ENCODE measurements around the gene IGFBP2.

IGFBP2 gene

DNA sequence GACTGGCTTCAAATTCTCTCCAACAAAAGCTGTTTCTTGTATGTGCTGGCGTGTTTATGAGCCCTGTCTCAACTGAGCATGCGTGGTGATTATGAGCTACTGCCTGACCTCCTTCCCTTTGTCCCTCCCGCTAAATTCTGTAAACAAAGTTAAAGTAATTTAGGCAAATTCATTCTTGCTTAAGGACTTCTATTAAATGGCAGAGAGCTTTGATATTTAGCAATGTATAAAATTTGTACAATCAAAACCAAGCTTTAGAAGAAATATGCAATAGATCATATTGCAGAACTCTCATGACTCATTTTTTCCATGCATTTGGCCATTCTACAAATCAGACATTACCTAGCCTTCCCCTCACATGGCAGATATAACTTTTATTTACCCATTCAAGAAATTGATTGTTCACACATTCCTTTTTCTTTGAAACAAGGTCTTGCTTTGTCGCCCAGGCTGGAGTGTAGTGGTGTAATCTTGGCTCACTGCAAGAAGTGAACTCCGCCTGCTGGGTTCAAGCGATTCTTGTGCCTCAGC is 18.2 kb downstream of the IGFBP2 start:
- no peaks in the 10 kb centered on the region for H3K27me3 ChIP-seq (ENCODE audit: control insufficient read depth, insufficient read depth, low read length)
- no peak overlapping the region for H3K27ac ChIP-seq (ENCODE audit: low read depth, low read length)
- no peaks in the 10 kb centered on the region for H3K36me3 ChIP-seq (ENCODE audit: control insufficient read depth, insufficient read depth, low read length)
- H3K4me3 ChIP-seq (ENCODE audit: low read length): no peak overlapping the region
- no peak overlapping the region for H3K9ac ChIP-seq (ENCODE audit: low read length)
- no peaks in the 10 kb centered on the region for H3K4me1 ChIP-seq (ENCODE audit: control insufficient read depth, insufficient read depth, low read length)

DNA sequence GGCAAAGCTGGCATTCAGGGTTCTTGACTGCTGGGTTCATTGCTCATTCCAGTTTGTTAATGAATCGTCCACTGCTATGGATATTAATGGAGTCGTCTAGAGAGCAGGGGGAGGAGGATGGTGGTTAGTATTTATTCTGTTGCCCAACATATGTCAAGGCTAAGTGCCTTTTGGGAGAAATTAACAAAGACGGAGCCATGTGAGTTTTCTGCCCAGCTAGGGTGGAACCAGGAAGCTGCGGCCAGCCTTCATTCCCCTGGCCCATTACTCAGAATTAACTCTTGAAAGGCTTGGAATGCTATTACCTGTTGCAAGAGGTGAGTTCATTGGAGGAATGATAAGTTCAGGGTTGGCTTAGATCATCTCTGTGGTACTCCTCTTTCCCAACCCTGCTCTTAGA is 19.3 kb downstream of the IGFBP2 start:
- H3K4me1 ChIP-seq (ENCODE audit: control insufficient read depth, insufficient read depth, low read length): no peaks in the 10 kb centered on the region
- H3K4me3 ChIP-seq (ENCODE audit: low read length): no peak overlapping the region
- H3K27ac ChIP-seq (ENCODE audit: low read depth, low read length): no peak overlapping the region
- H3K36me3 ChIP-seq (ENCODE audit: control insufficient read depth, insufficient read depth, low read length): no peaks in the 10 kb centered on the region
- H3K9ac ChIP-seq (ENCODE audit: low read length): no peak overlapping the region
- H3K27me3 ChIP-seq (ENCODE audit: control insufficient read depth, insufficient read depth, low read length): no peaks in the 10 kb centered on the region

DNA sequence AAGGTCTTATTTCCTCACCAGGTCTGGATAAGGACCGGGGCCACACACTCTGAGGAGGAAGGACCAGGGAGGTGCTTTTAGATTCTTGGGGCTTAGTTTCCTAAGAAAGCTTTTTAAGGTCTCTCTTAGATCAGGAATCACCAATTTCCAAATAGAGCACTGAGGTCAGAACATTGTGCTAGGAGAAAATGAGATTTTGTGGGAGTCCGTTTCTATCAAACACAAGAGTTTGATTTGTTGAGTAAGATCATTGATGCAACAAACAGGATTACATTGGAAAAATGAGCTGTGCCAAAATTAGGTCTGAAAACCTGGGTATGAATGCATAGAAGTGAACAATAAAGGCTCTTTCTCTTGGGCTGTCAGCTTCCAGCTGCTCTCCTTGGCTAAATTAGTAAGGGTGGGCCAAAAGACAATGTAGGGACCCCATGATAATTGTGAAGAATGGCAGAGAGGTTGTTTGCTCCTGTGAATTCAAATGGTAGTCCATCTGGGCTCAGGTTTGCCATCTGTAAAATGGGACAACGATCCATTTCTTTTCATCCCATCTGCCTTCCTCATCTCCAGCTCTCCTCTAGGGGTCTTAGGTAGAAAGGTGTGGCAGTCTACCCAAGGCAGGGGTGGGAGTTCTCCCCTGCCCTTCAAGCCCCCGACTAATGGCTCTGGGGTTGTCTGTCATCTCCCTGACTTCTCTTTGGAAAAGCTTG is 20.0 kb downstream of the IGFBP2 start:
- Histone ChIP-seq H3K27ac (ENCODE audit: low read depth, low read length) (no peak overlapping the region), H3K27me3 (ENCODE audit: control insufficient read depth, insufficient read depth, low read length) (no peaks in the 10 kb centered on the region), H3K36me3 (ENCODE audit: control insufficient read depth, insufficient read depth, low read length) (no peaks in the 10 kb centered on the region), H3K9ac (ENCODE audit: low read length) (no peak overlapping the region), H3K4me1 (ENCODE audit: control insufficient read depth, insufficient read depth, low read length) (no peaks in the 10 kb centered on the region), H3K4me3 (ENCODE audit: low read length) (no peak overlapping the region)

DNA sequence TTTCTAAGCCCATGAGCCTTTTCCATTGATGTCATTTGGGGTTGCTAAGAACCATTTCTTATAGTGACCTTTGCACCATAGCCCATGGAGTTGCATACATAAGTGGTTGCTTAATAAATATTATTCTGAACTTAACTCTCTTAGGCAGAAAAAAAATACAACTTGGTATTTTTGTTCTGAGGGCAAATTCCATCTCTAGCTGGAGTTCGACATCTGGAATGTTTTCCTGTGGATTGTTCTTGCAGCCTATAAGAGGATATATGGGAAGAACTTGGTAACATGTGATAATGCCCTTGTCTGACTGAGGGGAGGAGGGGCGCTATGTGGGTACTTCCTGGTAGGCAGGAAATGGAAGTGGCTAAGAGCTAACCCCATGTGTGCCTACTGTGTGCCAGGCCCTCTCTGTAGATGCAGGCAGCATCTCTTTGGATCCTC is 20.7 kb downstream of the IGFBP2 start:
- H3K27me3 ChIP-seq (ENCODE audit: control insufficient read depth, insufficient read depth, low read length): no peaks in the 10 kb centered on the region
- H3K27ac ChIP-seq (ENCODE audit: low read depth, low read length): no peak overlapping the region
- H3K36me3 ChIP-seq (ENCODE audit: control insufficient read depth, insufficient read depth, low read length): no peaks in the 10 kb centered on the region
- H3K4me1 ChIP-seq (ENCODE audit: control insufficient read depth, insufficient read depth, low read length): no peaks in the 10 kb centered on the region
- H3K4me3 ChIP-seq (ENCODE audit: low read length): no peak overlapping the region
- H3K9ac ChIP-seq (ENCODE audit: low read length): no peak overlapping the region

DNA sequence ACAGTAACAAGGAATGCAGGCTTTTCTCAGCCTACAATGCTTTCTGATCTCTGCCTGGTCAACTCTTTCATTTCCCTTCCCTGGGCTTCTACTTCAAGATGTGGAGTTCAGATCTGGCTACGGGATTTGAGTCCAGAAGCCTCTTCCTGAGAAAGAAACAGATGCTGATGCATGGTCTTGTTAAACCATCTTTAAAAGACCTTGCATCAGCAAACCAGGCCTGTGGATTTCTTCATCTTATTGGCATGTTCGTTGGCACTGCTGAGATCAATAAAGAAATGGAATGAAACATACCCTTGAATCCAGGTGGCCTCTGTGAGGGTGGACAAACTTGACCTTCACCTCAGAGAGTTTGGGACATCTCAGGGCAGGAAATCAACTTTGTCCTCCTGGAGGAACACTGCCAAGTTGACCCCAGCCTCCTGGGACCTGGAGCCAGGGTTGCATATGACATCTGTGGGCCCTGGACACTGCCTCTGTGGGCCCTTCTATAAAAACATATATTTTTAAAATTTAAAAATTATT is 21.4 kb downstream of the IGFBP2 start:
- no peak overlapping the region for H3K27ac ChIP-seq (ENCODE audit: low read depth, low read length)
- no peaks in the 10 kb centered on the region for H3K4me1 ChIP-seq (ENCODE audit: control insufficient read depth, insufficient read depth, low read length)
- H3K36me3 ChIP-seq (ENCODE audit: control insufficient read depth, insufficient read depth, low read length): no peaks in the 10 kb centered on the region
- H3K27me3 ChIP-seq (ENCODE audit: control insufficient read depth, insufficient read depth, low read length): no peaks in the 10 kb centered on the region
- no peak overlapping the region for H3K4me3 ChIP-seq (ENCODE audit: low read length)
- H3K9ac ChIP-seq (ENCODE audit: low read length): no peak overlapping the region

DNA sequence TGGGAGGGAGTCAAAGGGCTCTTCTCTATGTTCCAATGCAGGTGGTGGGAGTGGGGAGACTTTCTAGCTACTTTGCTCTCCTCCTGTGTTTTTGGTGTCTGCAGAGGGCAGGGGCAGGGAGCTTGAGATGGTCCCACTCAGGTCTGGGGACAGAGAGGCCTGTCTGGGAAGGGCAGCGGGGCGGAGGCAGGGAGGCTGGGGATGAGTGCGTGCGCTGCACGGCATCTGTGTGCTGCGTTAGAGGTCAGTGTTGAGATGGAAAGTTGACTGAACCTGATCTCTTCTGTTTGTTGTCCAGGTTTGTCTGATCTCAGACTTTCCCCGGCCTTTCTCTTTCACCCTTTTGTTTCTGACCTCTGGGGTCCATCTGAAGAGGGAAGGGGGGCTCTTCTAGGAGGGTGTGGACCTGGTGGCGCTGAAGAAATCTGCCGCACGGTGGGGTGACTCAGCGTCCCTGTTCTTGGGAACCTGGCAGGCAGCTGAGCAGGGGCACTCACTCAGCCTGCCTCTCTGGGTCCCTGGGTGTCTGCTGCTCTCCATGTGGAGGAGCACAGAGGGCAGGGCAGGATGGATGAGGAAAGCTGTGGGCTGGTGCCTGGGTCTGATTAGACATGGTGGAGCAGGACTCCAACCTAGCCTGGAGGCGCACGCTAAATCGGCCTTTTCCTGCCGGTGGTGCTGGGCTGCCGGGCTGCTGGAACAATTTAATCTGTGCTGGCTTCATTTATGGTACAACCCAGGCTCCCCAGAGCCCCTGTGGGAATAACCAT is 24.1 kb downstream of the IGFBP2 start:
- no peaks in the 10 kb centered on the region for H3K4me1 ChIP-seq (ENCODE audit: control insufficient read depth, insufficient read depth, low read length)
- H3K9ac ChIP-seq (ENCODE audit: low read length): no peak overlapping the region
- H3K27ac ChIP-seq (ENCODE audit: low read depth, low read length): no peak overlapping the region
- no peaks in the 10 kb centered on the region for H3K36me3 ChIP-seq (ENCODE audit: control insufficient read depth, insufficient read depth, low read length)
- no peak overlapping the region for H3K4me3 ChIP-seq (ENCODE audit: low read length)
- no peaks in the 10 kb centered on the region for H3K27me3 ChIP-seq (ENCODE audit: control insufficient read depth, insufficient read depth, low read length)

DNA sequence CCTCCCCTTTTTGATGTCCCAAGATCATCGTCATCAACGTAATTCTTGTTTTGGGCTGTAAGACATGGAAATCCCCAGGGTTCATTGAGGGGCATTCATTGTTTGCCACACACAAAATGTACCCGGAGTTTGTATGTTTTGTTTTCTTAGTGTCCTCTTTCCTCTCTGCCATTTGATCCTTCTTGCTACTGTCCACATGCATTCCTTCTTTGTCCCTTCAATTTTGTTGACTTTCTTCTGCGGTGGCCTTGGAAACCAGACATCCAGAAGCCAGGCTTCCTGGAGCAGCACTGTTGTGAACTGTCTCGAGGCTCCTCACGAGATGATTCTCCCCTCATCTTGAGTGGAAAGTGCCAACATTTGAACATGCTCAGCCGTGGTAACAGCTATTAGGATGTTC is 24.8 kb downstream of the IGFBP2 start:
- Histone ChIP-seq H3K27me3 (ENCODE audit: control insufficient read depth, insufficient read depth, low read length) (no peaks in the 10 kb centered on the region), H3K27ac (ENCODE audit: low read depth, low read length) (no peak overlapping the region), H3K36me3 (ENCODE audit: control insufficient read depth, insufficient read depth, low read length) (no peaks in the 10 kb centered on the region), H3K9ac (ENCODE audit: low read length) (no peak overlapping the region), H3K4me3 (ENCODE audit: low read length) (no peak overlapping the region), H3K4me1 (ENCODE audit: control insufficient read depth, insufficient read depth, low read length) (no peaks in the 10 kb centered on the region)

DNA sequence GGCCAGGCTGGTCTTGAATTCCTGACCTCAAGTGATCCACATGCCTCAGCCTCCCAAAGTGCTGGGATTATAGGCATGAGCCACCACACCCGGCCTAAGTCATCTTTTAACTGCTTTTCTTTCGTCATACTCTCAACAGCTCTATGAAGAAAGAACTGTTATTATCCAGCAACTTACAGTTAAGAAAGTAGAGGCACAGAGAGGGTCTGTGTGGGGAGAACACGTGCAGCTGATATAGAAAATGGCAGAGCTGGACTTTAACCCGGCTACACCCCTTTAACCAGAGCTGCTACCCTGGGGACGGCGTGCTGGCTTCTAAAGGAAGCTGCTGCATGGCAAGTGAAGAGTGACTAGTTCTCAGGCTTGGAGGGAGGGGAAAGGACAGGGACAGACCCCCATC is 25.5 kb downstream of the IGFBP2 start:
- Histone ChIP-seq H3K36me3 (ENCODE audit: control insufficient read depth, insufficient read depth, low read length) (no peaks in the 10 kb centered on the region), H3K27me3 (ENCODE audit: control insufficient read depth, insufficient read depth, low read length) (no peaks in the 10 kb centered on the region), H3K9ac (ENCODE audit: low read length) (no peak overlapping the region), H3K4me1 (ENCODE audit: control insufficient read depth, insufficient read depth, low read length) (no peaks in the 10 kb centered on the region), H3K27ac (ENCODE audit: low read depth, low read length) (no peak overlapping the region), H3K4me3 (ENCODE audit: low read length) (no peak overlapping the region)

DNA sequence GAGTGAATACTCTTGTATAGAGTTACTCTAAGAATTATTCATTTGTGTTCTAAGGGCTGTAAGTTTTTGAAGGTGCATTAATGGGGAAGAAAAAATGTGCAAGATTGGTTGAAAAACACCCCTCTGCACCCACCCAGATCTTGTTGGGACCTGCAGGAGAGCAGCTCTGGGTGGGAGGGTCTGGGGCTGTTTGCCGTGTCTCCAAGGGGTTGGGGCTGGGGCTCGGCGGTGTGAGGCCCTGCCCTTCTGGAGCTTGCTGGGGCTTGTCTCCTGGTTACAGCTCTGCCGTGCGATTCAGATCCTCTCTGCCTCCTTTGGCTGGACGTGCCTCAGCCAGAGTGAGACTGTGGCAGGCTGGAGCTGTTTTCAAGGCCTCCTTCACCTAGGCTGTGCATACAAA is 26.1 kb downstream of the IGFBP2 start:
- H3K4me1 ChIP-seq (ENCODE audit: control insufficient read depth, insufficient read depth, low read length): no peaks in the 10 kb centered on the region
- H3K36me3 ChIP-seq (ENCODE audit: control insufficient read depth, insufficient read depth, low read length): no peaks in the 10 kb centered on the region
- H3K4me3 ChIP-seq (ENCODE audit: low read length): no peak overlapping the region
- H3K27ac ChIP-seq (ENCODE audit: low read depth, low read length): no peak overlapping the region
- H3K27me3 ChIP-seq (ENCODE audit: control insufficient read depth, insufficient read depth, low read length): no peaks in the 10 kb centered on the region
- no peak overlapping the region for H3K9ac ChIP-seq (ENCODE audit: low read length)

DNA sequence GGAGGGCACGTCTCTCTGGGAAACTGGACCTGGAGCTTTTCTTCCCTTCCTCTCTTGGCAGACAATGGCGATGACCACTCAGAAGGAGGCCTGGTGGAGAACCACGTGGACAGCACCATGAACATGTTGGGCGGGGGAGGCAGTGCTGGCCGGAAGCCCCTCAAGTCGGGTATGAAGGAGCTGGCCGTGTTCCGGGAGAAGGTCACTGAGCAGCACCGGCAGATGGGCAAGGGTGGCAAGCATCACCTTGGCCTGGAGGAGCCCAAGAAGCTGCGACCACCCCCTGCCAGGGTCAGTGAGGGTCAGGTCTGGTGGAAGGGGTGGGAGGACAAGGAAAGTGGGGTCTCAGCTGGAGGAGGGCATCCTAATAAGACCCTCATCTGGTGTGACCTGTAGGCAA is 27.3 kb downstream of the IGFBP2 start:
- Histone ChIP-seq H3K27ac (ENCODE audit: low read depth, low read length) (no peak overlapping the region), H3K27me3 (ENCODE audit: control insufficient read depth, insufficient read depth, low read length) (no peaks in the 10 kb centered on the region), H3K9ac (ENCODE audit: low read length) (no peak overlapping the region), H3K4me1 (ENCODE audit: control insufficient read depth, insufficient read depth, low read length) (peaks cover under 1% of the 10 kb centered on the region), H3K4me3 (ENCODE audit: low read length) (no peak overlapping the region), H3K36me3 (ENCODE audit: control insufficient read depth, insufficient read depth, low read length) (no peaks in the 10 kb centered on the region)

DNA sequence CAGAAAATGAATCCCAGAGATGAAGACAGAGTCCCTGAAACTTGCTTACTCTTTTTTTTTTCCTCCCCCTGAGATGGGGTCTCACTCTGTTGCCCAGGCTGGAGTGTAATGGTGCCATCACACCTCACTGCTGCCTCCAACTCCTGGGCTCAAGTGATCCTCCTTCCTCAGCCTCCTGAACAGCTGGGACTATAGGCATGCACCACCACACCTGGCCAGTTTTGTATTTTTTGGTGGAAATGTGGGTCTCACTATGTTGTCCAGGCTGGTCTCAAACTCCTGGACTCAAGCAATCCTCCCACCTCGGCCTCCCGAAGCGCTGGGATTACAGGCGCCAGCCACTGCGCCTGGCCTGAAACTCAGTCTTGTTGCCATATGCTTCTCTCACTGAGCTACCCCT is 27.8 kb downstream of the IGFBP2 start:
- H3K9ac ChIP-seq (ENCODE audit: low read length): no peak overlapping the region
- peaks cover 4% of the 10 kb centered on the region for H3K4me1 ChIP-seq (ENCODE audit: control insufficient read depth, insufficient read depth, low read length)
- H3K27ac ChIP-seq (ENCODE audit: low read depth, low read length): no peak overlapping the region
- H3K4me3 ChIP-seq (ENCODE audit: low read length): no peak overlapping the region
- H3K27me3 ChIP-seq (ENCODE audit: control insufficient read depth, insufficient read depth, low read length): no peaks in the 10 kb centered on the region
- H3K36me3 ChIP-seq (ENCODE audit: control insufficient read depth, insufficient read depth, low read length): no peaks in the 10 kb centered on the region

DNA sequence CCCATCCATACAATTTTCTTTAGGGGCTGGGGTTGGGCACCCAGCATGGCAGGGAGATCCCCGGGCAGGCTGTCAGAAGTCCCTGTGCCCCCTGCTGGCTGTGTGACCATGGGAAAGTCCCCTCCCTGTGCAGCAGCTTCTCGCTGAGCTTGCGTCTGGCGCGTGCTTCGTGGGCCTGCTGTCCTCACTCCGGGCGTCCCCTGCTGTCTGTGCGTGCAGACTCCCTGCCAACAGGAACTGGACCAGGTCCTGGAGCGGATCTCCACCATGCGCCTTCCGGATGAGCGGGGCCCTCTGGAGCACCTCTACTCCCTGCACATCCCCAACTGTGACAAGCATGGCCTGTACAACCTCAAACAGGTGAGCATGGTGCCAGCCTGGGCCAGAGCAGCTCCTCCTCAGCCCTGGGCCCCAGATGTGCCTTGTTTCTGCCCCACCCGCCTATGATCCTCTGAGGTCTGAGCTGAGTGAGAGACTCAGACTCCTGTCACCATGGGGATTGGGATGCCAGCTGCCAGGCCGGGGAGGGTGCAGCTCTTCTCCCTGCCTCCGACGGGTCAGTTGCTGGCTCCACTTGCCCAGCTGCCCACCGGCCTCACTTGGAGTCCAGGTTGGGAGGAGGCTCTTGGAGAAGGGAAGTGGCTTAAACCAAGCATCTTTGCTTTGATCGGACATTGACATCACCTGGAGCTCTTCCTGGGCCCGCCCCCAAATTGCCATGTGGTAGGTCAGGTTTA is 28.6 kb downstream of the IGFBP2 start:
- no peaks in the 10 kb centered on the region for H3K27me3 ChIP-seq (ENCODE audit: control insufficient read depth, insufficient read depth, low read length)
- H3K27ac ChIP-seq (ENCODE audit: low read depth, low read length): no peak overlapping the region
- peaks cover 4% of the 10 kb centered on the region for H3K4me1 ChIP-seq (ENCODE audit: control insufficient read depth, insufficient read depth, low read length)
- H3K4me3 ChIP-seq (ENCODE audit: low read length): no peak overlapping the region
- H3K9ac ChIP-seq (ENCODE audit: low read length): no peak overlapping the region
- H3K36me3 ChIP-seq (ENCODE audit: control insufficient read depth, insufficient read depth, low read length): no peaks in the 10 kb centered on the region

Measured in rectal smooth muscle tissue (tissue), 1 donor.